Mammary epithelial cell (primary cell): Measurements from ENCODE around the gene LRRC4B.

Source experiments
- EZH2 ChIP-seq: IDR thresholded peaks from 2 replicates; pipeline ENCODE4 v1.6.1; 2012; ENCODE audit warnings: low read length, inconsistent platforms, borderline replicate concordance
- TF ChIP-seq, protein P1 (sequence below), 2 donors: IDR thresholded peaks in 1 of 2; conservative IDR thresholded peaks in 1 of 2; 2 replicates each; pipeline ENCODE4 v1.5.1; 2011 to 2012; ENCODE audit warnings: inconsistent platforms in 2 of 2, low read length in 2 of 2, mild to moderate bottlenecking in 2 of 2, control low read depth in 1 of 2, low read depth in 1 of 2; ENCODE audit not compliant: insufficient read depth in 1 of 2; ENCODE audit errors: extremely low read depth in 1 of 2

DNA sequence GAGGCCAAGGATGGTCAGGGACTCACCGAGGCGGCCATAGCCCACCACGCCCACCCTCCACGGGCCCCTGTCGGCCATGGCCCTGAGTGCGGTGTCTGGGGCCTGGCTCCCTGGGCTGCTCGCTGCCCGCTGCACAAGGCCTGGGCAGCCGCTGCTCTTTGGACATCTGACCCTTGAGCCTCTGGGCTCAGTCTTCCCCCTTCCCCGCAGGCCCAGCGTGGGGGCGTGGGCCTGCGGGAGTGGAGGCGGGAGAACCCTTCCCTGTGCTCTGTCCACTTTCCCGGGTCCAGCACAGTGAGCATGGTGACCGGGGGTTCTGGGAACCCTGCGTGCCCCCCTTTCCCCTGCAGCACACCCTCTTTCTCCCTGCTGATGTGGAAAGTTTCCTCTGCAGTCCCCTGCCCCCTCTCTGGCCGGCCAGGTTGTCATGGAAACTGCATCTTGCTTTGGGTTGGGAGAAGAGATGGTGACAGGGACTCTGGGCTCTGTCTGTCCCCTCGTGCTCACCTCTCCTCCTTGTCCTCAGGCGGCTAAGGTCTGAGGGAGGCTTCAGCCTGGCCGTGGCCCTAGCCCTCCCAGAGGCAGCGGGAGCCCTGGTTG is 54.4 kb downstream of the LRRC4B start, which contains the start of gene ASPDH:
- TF ChIP-seq, protein P1, sequence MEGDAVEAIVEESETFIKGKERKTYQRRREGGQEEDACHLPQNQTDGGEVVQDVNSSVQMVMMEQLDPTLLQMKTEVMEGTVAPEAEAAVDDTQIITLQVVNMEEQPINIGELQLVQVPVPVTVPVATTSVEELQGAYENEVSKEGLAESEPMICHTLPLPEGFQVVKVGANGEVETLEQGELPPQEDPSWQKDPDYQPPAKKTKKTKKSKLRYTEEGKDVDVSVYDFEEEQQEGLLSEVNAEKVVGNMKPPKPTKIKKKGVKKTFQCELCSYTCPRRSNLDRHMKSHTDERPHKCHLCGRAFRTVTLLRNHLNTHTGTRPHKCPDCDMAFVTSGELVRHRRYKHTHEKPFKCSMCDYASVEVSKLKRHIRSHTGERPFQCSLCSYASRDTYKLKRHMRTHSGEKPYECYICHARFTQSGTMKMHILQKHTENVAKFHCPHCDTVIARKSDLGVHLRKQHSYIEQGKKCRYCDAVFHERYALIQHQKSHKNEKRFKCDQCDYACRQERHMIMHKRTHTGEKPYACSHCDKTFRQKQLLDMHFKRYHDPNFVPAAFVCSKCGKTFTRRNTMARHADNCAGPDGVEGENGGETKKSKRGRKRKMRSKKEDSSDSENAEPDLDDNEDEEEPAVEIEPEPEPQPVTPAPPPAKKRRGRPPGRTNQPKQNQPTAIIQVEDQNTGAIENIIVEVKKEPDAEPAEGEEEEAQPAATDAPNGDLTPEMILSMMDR (conservative IDR thresholded peaks at IDR 0.05 in 1 of 2, IDR thresholded peaks at IDR 0.05 in 1 of 2; ENCODE audit: extremely low read depth in 1 of 2, insufficient read depth in 1 of 2, low read depth in 1 of 2, low read length in 2 of 2), result no peak
- no peak for TF ChIP-seq EZH2
